Stimulated activated CD4-positive, alpha-beta T cell treated with anti-CD3 and anti-CD28 coated beads, Interleukin-1b, Interleukin-23, amount 100 ng/mL, for 24 hours (primary cell): ENCODE measurements around the gene CTXND1.
A peak's percentile ranks its signal among the peaks of the same experiment; 100 is the strongest.
"Not testable (repeated sequence)": the region's sequence is repeated elsewhere in the genome, so short reads cannot be mapped to it uniquely, and the experiment has no call there.

Experiments used
- DNase-seq, 4 experiments: peaks; one replicate each; pipeline ENCODE4 v3.0.0-alpha.2; 2020; ENCODE audit warnings: low read depth in 4 of 4, low spot score in 1 of 4

CTXND1 gene

GRCh38 chr15:80252121-80252518 lies at the start of gene CTXND1:
TSS of gene CTXND1 (minus strand) at chr15:80252213. CDS start at chr15:80201949, 50,264 bp downstream.
- DNase-seq: no peak

- no peak for DNase-seq
Observed at GRCh38 chr15:80301472-80301871, 49.5 kb upstream of the CTXND1 start.

DNA sequence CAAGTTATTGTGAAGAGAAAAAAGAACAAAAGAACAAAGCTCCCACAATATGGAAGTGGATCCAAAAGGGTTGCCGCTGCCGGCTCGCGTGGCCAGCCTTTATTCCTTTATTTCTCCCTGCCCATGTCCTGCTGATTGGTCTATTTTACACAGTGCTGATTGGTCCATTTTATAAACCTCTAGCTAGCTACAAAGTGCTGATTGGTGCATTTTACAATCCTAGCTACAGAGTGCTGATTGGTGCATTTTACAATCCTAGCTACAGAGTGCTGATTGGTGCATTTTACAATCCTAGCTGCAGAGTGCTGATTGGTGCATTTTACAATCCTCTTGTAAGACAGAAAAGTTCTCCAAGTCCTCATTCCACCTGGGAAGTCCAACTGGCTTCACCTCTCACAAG lies 43.8 kb upstream of the CTXND1 start:
- DNase-seq: not testable (repeated sequence)

- no peak for DNase-seq
Observed at GRCh38 chr15:80292079-80292478, 40.1 kb upstream of the CTXND1 start.

- not testable (repeated sequence) for DNase-seq
Observed at GRCh38 chr15:80290891-80291290, 38.9 kb upstream of the CTXND1 start.

DNA sequence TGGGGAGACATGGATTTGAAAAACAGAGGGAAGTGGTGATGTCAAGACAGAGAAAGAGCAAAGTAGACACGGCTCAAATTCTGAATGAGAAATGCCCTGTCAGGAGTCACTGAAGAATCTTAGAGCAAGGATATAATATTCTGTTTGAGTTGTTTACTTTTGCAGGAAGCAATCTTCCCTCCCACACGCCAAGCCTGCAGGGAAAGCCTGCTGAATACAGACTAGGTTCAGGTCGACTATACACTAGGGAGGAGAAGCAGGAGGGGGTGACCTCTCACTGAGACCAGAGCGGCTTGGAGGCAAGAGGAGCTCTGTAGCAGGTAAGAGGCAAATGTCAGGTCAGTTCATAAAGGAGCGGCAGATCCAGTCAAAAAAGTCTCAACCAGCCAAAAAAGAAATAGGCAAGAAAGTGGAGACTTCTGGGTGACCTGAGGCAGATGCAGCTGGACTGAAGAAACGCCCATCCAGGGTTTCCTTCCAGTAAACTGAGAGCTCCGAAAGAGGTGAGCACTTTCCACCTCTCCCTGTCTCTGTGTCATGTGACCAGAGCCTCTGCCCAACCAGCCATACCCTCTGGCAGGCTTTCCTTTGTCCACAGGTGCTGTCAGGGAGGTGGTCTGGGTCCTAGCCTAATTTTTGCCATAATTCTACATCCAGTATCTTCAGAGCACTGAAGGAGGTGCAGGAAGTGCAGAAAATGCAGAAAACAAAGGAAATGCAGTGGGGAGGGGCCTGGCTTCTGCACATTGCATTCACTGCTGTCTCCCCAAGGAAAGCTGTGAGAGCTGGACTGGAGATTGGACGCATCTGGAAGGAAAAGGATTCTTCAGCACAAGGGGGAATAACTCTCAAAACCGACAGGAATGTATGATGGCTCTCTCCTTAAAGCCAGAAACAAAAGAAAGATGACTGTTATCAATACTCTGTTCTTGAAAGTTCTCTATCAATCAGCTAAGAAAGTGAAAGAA lies 37.8 kb upstream of the CTXND1 start:
- no peak for DNase-seq

- no peak for DNase-seq
Observed at GRCh38 chr15:80288131-80288530, 36.1 kb upstream of the CTXND1 start.

DNA sequence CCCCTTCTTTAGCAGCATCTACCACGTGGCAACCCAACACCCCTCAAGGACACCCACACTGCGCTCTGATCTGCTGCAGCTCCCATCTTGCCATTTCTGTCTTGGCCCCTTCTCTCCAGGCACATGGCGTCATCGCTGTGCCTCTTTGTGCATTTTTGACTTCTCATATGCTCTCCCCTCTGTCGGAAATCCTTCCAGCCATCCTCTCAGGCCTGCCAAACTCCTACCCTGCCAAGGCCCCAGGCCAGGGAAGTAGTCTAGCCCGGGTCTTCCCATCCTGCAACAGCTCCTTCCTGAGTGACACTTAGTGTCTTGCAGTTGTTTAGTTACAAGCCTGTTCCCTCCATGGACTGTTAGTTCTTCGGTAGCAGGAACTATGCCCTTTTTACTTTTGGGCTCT lies 34.0 kb upstream of the CTXND1 start:
- DNase-seq: no peak

GRCh38 chr15:80285379-80285778 lies 33.4 kb upstream of the CTXND1 start:
- DNase-seq: no peak

DNA sequence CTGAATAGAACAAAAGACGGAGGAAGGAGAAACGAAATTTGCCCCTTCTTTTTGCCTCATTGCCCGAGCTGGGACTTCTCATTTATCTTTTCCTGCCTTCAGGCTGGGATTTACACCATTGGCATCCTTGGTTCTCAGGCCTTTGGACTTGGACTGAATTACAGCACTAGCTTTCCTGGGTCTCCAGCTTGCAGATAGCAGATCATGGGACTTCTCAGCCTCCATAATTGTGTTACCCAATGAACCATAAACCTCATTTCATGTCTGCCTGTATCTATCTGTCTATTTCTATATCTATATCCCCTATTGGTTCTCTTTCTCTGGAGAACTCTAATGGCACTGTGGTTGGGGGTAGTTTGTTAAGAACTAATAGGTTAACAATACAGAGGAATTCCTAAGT lies 31.5 kb upstream of the CTXND1 start:
- DNase-seq: no peak

GRCh38 chr15:80277147-80277546 lies 25.1 kb upstream of the CTXND1 start:
- DNase-seq: no peak

GRCh38 chr15:80275961-80276360 lies 23.9 kb upstream of the CTXND1 start:
- no peak for DNase-seq

GRCh38 chr15:80274996-80275395 lies 23.0 kb upstream of the CTXND1 start:
- DNase-seq: no peak

DNA sequence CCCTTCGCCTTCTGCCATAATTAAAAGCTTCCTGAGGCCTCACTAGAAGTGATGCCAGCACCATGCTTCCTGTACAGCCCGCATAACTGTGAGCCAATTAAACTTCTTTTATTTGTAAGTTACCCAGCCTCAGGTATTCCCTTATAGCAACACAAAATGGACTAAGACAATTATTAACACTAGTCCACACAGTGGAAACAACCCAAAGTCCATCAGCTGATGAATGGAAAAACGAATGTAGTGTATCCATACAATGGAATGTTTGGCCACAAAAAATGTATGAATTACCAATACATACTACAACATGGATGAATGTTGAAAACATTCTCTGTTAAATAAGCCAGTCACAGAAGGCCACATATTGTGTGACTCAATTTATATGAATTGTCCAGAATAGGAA lies 22.5 kb upstream of the CTXND1 start:
- no peak for DNase-seq

DNA sequence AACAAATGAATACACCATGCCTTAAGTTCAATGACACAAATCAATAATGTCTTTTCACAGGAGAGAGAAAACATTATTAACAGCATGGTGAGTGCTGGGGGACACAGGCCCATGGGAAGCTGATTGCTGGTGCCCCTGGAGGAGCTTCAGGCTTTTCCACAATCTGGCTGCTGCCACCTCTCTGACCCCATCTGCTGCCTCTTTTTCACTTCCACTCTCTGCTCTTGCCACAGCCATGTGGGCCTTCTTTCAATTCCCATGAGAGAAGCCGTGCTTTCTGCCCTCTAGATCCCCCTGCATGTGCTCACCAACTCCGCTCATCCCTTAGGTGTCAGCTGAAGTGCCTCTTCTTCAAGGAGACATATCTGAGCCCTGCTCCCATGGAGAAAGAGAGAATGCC lies 21.0 kb upstream of the CTXND1 start:
- no peak for DNase-seq

DNA sequence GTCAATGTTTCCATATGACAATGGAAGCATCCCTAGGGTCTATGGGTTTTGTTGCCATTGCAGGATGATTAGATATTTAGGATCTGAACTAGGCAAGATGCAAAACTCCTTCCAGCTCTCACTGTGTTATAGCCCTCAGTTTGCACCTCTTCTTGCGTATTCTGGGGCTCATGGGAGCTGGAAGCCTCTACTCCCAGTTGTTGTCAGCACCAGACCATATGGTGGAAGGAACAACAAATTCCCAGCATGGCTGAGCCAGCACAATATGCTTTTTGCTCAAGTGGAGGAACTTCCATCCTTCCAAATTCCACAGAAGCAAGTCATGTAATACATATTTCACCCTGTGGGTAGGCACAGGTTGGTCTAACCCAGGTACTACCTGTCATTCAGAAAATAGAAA lies 18.5 kb upstream of the CTXND1 start:
- no peak for DNase-seq

GRCh38 chr15:80268101-80268500 lies 16.1 kb upstream of the CTXND1 start:
- DNase-seq: no peak

- DNase-seq: no peak
Observed at GRCh38 chr15:80267658-80268057, 15.6 kb upstream of the CTXND1 start.

- DNase-seq: no peak
Observed at GRCh38 chr15:80266745-80267144, 14.7 kb upstream of the CTXND1 start.

DNA sequence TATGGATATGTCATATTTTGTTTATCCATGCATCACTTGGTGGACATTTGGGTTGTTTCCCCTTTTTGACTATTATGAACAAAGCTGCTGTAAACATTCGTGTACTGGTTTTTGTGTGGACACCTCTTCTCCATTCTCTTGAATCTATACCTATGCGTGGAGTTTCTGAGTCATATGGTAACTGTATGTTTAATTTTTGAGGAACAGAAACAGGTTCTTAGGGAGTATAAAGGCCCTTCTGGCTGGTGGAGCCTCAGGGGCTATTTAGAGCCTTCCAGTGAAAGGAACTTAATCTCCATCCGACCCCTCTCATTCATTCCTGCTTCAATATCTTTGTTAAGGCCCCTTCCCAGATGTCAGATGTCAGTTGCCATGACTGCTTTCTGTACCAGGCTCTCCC lies 14.1 kb upstream of the CTXND1 start:
- DNase-seq: no peak

DNA sequence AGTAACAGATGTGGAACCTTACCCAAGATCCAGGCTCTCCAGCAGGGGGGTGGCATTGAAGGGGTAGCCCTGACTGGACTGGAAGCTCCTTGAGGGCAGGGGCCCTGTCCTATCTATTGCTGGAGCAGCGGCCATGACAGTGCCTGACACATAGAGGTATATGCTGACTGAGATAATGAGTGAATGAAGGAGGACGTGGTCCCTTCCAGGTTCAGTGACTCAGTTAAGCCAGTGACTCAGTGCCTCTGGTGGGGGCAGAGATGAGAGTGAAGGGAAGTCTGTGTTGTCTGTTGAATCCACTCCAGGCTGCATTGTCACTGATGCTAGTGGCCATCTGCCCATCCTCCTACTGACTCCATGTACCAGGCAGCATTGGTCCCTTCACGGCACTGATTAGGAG lies 13.0 kb upstream of the CTXND1 start:
- DNase-seq: peak in 2 of 4 experiments; percentile 4 to 5

DNA sequence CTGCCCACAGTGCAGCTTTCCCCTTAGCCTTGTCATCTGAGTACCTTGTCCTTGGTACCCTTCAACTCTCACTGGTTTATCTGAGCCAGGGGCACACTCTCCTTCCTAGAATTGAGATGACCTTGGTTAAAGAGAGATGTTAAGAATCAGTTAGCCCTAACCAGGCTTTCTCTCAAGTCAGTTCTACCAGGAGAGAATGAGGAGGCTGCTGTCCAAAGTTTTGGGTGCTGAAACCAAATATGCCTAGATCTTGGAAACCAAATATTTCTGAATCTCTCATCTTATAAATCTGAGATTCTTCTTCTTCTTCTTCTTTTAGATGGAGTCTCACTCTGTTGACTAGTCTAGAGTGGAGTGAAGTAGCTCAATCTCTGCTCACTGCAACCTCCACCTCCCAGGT lies 12.0 kb upstream of the CTXND1 start:
- DNase-seq: no peak

DNA sequence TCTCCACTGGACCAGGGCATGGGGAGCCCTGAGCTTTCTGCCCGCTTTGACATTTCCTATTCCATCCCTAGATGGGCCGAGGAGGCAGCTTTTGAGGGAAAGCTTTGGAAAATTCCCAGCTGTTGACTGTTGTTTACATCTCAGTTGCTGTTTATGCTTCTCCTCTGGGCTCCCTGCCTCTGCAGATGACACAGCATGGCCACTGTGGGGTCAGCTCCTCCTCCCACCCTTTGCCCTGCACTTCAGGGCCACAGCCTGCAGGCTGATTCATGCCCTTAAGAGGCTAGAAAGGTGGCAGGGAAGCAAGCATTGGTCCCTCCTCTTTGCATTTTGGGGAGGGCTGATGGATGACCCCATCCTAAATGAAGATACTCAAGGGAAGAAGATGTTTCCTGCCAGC lies 8.5 kb upstream of the CTXND1 start:
- no peak for DNase-seq
